ENCODE data around the gene OSBPL10. TPM values are rescaled to one million over a fixed set of nuclear protein-coding genes. Genes with fewer than 3 reads are reported as not detected.

Gene OSBPL10
- total and polyA plus RNA-seq, 2 donors (not counting 1 experiment from before 2014, with no cell fraction given), result 7.1 to 7.5 TPM

DNA sequence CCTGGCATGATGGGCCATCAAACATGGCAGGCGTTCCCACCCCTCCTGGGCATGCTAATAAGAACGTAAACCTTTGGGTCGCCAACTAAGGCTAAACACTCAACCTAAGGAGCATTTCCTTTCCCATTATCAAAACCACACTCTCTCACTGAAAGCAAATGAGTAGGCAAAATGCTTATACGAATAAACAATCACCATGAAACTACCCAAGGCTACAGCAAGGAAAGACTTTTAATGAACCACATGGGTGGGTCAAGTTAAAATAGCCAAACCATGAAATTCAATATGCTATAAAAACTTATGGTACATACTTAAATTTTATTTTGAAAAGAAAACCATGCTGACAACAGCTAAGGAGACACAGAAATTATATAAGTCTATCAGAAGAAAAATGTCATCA, 180.6 kb downstream of the OSBPL10 start:
- Histone ChIP-seq H4K20me1 (ENCODE audit: control insufficient read depth, extremely low read depth, insufficient read depth, low read length) (no peaks in the 10 kb centered on the region), H3K27me3 (ENCODE audit: control insufficient read depth, insufficient read depth, low read length) (no peaks in the 10 kb centered on the region), H3K4me2 (ENCODE audit: extremely low read depth, insufficient read depth, low read length) (no peak overlapping the region), H2AFZ (ENCODE audit: low read length) (no peak overlapping the region), H3K27ac (ENCODE audit: insufficient read depth, low read length) (no peak overlapping the region), H3K9ac (ENCODE audit: insufficient read depth, low read length) (no peak overlapping the region), H3K4me3 (replicated peaks in 1 of 4; ENCODE audit: control extremely low read depth in 1 of 4, insufficient read depth in 1 of 4, low read depth in 3 of 4, low read length in 4 of 4) (no peak overlapping the region), H3K9me3 (ENCODE audit: control insufficient read depth, insufficient read depth, low read depth, low read length) (no peaks in the 10 kb centered on the region), H3K79me2 (ENCODE audit: control insufficient read depth, insufficient read depth, low read length) (no peaks in the 10 kb centered on the region), H3K4me1 (ENCODE audit: control insufficient read depth, extremely low read depth, insufficient read depth, low read length) (no peaks in the 10 kb centered on the region), H3K36me3 (ENCODE audit: control insufficient read depth, insufficient read depth, low read length) (no peaks in the 10 kb centered on the region)
- DNase-seq (ENCODE audit: low read depth in 2 of 2), result peak in 1 of 2 donors; percentile 18
- TF ChIP-seq CTCF (conservative IDR thresholded peaks at IDR 0.05 in 1 of 2, IDR thresholded peaks at IDR 0.05 in 1 of 2; ENCODE audit: low read depth in 1 of 2, low read length in 2 of 2) (no peak), EZH2 (IDR thresholded peaks at IDR 0.05; ENCODE audit: low read length, missing control alignments) (no peak)

DNA sequence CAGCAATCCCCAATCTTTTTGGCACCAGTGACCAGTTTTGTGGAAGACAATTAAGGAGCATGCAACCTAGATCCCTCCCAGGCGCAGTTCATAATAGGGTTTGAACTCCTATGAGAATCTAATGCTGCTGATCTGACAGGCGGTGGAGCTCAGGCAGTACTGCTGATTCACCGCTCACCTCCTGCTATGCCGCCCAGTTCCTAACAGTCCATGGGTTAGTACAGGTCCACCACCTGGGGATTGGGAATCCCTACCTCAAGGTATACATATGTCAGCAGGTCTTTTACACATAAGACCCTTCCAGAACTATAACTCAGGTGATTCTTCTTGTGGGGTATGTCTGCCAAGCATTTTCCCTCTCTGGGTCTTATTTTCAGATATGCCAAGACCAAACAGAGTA, 182.2 kb downstream of the OSBPL10 start:
- no peaks in the 10 kb centered on the region for H3K4me1 ChIP-seq (ENCODE audit: control insufficient read depth, extremely low read depth, insufficient read depth, low read length)
- no peak overlapping the region for H3K4me3 ChIP-seq (replicated peaks in 1 of 4; ENCODE audit: control extremely low read depth in 1 of 4, insufficient read depth in 1 of 4, low read depth in 3 of 4, low read length in 4 of 4)
- H3K9ac ChIP-seq (ENCODE audit: insufficient read depth, low read length), result no peak overlapping the region
- no peaks in the 10 kb centered on the region for H3K36me3 ChIP-seq (ENCODE audit: control insufficient read depth, insufficient read depth, low read length)
- H2AFZ ChIP-seq (ENCODE audit: low read length), result no peak overlapping the region
- TF ChIP-seq EZH2 (IDR thresholded peaks at IDR 0.05; ENCODE audit: low read length, missing control alignments), result no peak
- TF ChIP-seq CTCF (conservative IDR thresholded peaks at IDR 0.05 in 1 of 2, IDR thresholded peaks at IDR 0.05 in 1 of 2; ENCODE audit: low read depth in 1 of 2, low read length in 2 of 2), result no peak
- no peak for DNase-seq (ENCODE audit: low read depth in 2 of 2)
- no peaks in the 10 kb centered on the region for H3K9me3 ChIP-seq (ENCODE audit: control insufficient read depth, insufficient read depth, low read depth, low read length)
- no peaks in the 10 kb centered on the region for H3K27me3 ChIP-seq (ENCODE audit: control insufficient read depth, insufficient read depth, low read length)
- no peak overlapping the region for H3K4me2 ChIP-seq (ENCODE audit: extremely low read depth, insufficient read depth, low read length)
- H4K20me1 ChIP-seq (ENCODE audit: control insufficient read depth, extremely low read depth, insufficient read depth, low read length), result no peaks in the 10 kb centered on the region
- no peak overlapping the region for H3K27ac ChIP-seq (ENCODE audit: insufficient read depth, low read length)
- H3K79me2 ChIP-seq (ENCODE audit: control insufficient read depth, insufficient read depth, low read length), result no peaks in the 10 kb centered on the region

DNA sequence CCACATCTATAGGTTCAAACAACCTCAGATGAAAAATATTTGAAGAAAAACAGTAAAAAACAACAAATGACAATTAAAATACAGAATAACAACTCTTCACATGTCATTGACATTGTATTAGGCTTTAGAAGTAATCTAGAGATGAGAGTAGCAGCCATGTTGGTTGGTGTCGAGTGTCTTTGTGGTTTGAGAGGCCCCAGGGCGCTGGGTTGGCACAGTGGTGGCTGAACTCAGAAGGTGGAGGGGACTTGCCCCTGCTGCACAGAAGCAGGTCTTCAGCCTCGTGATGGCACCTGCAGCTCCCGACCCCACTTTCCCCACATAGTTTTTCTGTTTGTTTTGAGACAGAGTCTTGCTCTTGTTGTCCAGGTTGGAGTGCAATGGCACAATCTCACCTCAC, 187.2 kb downstream of the OSBPL10 start:
- H3K27ac ChIP-seq (ENCODE audit: insufficient read depth, low read length), result no peak overlapping the region
- H3K36me3 ChIP-seq (ENCODE audit: control insufficient read depth, insufficient read depth, low read length), result no peaks in the 10 kb centered on the region
- H3K9ac ChIP-seq (ENCODE audit: insufficient read depth, low read length), result no peak overlapping the region
- no peak for TF ChIP-seq CTCF (conservative IDR thresholded peaks at IDR 0.05 in 1 of 2, IDR thresholded peaks at IDR 0.05 in 1 of 2; ENCODE audit: low read depth in 1 of 2, low read length in 2 of 2)
- no peak for TF ChIP-seq EZH2 (IDR thresholded peaks at IDR 0.05; ENCODE audit: low read length, missing control alignments)
- H3K4me3 ChIP-seq (replicated peaks in 1 of 4; ENCODE audit: control extremely low read depth in 1 of 4, insufficient read depth in 1 of 4, low read depth in 3 of 4, low read length in 4 of 4), result no peak overlapping the region
- H3K27me3 ChIP-seq (ENCODE audit: control insufficient read depth, insufficient read depth, low read length), result no peaks in the 10 kb centered on the region
- H3K4me2 ChIP-seq (ENCODE audit: extremely low read depth, insufficient read depth, low read length), result no peak overlapping the region
- no peaks in the 10 kb centered on the region for H3K9me3 ChIP-seq (ENCODE audit: control insufficient read depth, insufficient read depth, low read depth, low read length)
- H3K4me1 ChIP-seq (ENCODE audit: control insufficient read depth, extremely low read depth, insufficient read depth, low read length), result no peaks in the 10 kb centered on the region
- H4K20me1 ChIP-seq (ENCODE audit: control insufficient read depth, extremely low read depth, insufficient read depth, low read length), result no peaks in the 10 kb centered on the region
- no peak for DNase-seq (ENCODE audit: low read depth in 2 of 2)
- no peak overlapping the region for H2AFZ ChIP-seq (ENCODE audit: low read length)
- H3K79me2 ChIP-seq (ENCODE audit: control insufficient read depth, insufficient read depth, low read length), result no peaks in the 10 kb centered on the region

Data from fibroblast of lung (primary cell).